LoVo (cell line): ENCODE measurements around the gene TSPAN31.

Source experiments
- DNase-seq: peaks from one replicate; pipeline ENCODE4 v3.0.0-alpha.2; 2016; ENCODE audit warnings: low spot score

The TSPAN31 gene

GRCh38 chr12:57783466-57783801, 38.6 kb downstream of the TSPAN31 start:
- no peak for DNase-seq

- no peak for DNase-seq
Measured at GRCh38 chr12:57783861-57784260, 39.0 kb downstream of the TSPAN31 start.

- no peak for DNase-seq
Measured at GRCh38 chr12:57793920-57794319, 49.1 kb downstream of the TSPAN31 start.

- DNase-seq = no peak
Measured at GRCh38 chr12:57795354-57795753, 50.5 kb downstream of the TSPAN31 start.

- DNase-seq = no peak
Measured at GRCh38 chr12:57796996-57797395, 52.2 kb downstream of the TSPAN31 start.

GRCh38 chr12:57797933-57798332, 53.1 kb downstream of the TSPAN31 start:
- DNase-seq = no peak
